GM21825 (cell line): ENCODE measurements around the gene C22orf31.
"Not testable (repeated sequence)": the region's sequence is repeated elsewhere in the genome, so short reads cannot be mapped to it uniquely, and the experiment has no call there.

Source experiments
- ATAC-seq: cut with Tn5 transposase; IDR thresholded peaks from one replicate; pipeline ENCODE4 v1.9.1; 2021; ENCODE audit warnings: mild to moderate bottlenecking, moderate library complexity; ENCODE audit not compliant: unreplicated experiment

C22orf31 gene

DNA sequence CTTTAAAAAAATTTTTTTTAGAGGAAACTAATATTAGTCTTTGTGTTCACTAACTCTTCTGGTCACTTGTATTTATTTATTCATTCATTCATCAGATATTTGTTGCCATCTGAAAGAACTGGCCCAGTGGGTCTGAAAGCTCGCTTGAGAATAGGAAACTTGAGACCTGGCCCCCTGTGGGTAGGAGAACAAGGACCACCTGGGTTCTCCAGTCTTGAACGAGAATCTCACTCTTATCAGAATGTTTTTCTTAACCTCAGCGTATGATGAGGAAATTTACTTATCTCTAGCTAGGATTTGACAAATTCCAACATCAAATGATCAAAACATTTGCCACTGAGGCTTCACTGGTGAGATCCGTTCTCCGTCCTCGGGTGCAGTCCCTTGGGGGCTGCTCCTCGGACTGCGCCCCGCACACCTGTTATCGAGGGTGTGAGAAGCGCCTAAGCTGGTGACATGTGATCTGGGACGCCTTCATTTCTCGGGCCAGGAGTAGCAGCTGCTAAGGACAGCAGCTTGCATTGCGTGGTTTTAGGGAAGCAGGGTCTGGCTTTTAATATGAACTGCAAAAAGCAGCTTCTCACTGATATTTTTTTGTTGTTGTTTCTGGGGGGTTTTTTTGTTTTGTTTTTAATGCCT is 6.3 kb downstream of the C22orf31 start:
- no peak for ATAC-seq

DNA sequence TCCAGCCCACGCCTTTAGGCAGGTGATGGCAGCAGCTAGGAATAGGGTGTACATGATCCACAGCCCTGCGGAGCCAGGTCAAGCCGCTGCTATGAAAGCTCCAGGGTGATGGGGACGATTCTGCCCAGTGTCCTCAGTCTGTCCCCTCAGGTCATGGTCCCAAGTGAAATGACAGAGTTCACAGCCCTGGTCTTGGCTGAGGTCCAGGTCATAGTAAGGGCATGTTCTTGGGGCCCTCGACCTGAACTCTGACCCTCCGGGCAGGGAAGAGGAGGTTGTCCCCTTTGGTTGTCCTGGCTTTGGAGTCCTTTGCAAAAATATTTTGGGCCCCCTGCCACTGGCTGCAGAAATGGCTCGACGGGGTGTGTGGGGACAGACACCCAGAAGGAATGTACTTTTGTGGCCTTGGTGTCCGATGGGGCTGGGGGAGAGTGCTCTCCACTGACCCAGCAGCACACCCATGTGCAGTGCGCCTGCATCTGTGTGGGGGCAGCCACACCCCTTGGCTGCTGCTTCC is 7.3 kb downstream of the C22orf31 start:
- ATAC-seq, result no peak

DNA sequence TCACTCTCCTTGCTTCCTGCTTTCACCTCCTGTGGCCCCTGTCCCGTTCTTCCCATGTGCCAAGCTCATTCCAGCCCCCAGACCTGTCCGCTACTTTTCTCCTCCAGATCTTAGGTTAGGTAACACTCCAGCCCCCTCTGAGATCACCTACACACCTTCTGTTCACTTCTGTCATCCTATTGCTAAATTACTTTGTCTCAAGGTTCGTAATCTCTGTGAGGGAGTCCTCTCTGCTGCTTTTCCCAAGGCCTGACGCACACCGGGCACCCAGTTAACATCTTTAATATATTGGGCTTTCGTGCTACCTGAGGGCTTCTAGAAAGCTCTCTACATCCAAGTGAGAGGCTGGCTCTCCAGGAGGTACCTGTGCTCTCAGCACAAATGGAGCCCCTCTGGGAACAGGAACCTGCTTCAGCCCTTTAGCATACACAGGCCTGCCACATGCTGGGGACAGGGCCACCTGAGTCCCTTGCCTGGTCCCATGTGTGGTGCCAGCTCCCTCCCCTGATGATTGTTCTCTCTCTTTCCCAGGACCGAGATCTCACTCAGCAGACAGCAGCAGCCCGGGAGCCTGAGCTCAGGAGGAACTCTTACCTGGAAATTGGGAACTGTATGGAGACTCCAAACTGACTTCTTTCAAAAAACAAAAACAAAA is 8.5 kb downstream of the C22orf31 start:
- ATAC-seq, result no peak

DNA sequence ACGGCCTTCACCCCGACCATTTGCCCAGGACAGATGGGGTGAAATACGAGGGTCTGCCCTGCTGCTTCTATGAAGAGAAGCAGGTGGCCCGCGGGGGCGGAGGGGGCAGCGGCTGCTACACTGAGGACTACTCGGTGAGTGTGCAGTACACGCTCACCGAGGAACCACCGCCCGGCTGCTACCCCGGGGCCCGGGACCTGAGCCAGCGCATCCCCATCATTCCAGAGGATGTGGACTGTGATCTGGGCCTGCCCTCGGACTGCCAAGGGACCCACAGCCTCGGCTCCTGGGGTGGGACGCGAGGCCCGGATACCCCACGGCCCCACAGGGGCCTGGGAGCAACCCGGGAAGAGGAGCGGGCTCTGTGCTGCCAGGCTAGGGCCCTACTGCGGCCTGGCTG is 11.2 kb downstream of the C22orf31 start:
- no peak for ATAC-seq

DNA sequence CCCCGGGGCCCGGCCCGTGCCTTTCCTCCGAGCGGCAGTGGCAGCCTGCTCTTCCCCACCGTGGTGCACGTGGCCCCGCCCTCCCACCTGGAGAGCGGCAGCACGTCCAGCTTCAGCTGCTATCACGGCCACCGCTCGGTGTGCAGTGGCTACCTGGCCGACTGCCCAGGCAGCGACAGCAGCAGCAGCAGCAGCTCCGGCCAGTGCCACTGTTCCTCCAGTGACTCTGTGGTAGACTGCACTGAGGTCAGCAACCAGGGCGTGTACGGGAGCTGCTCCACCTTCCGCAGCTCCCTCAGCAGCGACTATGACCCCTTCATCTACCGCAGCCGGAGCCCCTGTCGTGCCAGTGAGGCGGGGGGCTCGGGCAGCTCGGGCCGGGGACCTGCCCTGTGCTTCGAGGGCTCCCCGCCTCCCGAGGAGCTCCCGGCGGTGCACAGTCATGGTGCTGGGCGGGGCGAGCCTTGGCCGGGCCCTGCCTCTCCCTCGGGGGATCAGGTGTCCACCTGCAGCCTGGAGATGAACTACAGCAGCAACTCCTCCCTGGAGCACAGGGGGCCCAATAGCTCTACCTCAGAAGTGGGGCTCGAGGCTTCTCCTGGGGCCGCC is 11.9 kb downstream of the C22orf31 start:
- no peak for ATAC-seq

DNA sequence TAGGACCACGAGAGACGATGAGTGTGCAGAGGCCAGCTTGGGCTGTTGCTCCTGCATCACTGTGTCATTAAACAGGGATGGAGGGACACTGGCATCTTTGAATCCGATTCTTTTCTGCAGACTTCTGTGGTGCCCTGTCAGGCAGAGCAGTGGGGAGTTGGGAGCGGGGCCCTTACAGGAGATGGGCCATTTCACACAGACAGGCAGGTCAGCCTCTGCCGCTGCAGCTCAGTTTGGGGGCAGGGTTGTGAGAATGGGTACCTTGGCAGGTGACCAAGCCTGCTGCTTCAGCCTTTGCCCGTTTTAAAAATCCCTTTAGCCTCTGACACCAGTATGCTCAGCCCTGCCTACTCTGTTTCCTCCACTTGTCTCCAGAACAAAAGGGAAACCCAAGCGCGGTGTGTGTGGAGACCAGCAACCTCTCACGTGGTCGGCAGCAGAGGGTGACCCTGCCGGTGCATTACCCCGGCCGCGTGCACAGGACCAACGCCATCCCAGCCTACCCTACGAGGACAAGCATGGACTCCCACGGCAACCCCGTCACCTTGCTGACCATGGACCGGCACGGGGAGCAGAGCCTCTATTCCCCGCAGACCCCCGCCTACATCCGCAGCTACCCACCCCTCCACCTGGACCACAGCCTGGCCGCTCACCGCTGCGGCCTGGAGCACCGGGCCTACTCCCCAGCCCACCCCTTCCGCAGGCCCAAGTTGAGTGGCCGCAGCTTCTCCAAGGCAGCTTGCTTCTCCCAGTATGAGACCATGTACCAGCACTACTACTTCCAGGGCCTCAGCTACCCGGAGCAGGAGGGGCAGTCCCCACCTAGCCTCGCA is 12.6 kb downstream of the C22orf31 start:
- no peak for ATAC-seq

DNA sequence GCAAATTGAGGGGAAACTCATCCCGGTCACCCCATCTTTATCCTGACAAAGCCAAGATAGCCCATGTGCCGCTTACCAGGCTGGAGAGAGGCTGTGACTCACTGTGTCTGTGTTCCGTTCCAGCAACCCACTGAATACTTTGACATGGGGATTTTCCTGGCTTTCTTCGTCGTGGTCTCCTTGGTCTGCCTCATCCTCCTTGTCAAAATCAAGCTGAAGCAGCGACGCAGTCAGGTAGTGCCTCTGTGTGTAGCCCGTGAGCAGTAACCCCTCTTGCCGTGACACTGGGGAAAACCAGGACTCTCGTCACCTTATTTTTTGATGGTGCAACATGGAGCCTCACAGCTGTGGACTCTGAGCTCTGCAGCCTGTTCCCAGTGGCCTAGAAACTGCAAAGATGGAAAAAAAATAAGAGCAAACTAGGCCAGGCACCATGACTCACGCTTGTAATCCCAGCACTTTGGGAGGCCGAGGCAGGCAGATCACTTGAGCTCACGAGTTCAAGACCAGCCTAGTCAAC is 16.9 kb downstream of the C22orf31 start:
- no peak for ATAC-seq

DNA sequence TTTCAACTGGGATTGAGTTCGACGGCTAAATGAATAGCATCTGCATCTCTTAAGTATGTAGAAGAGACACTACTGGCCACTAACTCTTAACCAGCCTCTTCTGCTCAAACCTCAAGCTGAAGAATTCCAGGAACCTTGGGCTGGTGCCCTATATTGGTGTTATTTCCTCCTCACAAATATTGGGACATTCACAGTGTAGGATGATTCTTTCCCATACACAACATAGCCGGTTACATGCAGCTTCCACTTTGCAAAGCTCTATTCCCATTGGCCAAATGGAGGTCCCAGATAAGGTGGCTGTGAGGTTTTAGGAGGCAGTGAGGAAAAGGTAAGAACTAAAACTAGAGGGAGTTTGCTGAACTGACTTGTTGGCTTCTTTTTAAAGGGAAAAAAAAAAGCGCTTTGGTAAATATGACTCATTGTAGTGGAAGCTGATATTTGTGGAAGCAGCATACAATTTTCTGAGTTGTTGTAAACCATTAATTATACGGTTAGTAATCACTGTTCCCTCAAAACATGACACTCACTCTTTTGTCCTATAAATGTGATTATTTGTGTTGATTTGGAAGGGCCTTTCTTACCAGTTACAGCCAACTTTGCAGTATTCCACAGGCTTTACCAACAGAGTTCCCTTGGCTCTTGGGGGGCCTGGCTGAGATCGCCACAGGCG is 17.6 kb downstream of the C22orf31 start:
- no peak for ATAC-seq

DNA sequence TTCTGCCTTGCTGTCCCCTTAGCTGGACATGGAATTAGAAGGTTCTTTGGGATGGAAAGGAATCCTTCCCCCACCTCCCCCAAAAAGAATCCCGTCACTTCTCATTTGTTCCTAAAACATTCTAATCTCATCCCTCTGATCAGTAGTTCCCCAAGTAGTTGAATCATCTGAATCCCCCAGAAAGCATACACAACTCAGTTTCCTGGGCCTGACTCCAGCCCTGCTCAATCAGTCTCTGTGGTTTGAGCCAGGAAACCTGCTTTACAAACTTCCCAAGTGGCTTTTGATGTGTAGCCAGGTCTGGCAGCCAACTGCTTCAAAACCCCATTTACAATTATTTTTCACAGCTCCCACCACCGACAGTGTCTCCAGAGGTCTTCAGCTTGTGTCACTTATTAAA is 20.2 kb downstream of the C22orf31 start:
- ATAC-seq, result no peak

DNA sequence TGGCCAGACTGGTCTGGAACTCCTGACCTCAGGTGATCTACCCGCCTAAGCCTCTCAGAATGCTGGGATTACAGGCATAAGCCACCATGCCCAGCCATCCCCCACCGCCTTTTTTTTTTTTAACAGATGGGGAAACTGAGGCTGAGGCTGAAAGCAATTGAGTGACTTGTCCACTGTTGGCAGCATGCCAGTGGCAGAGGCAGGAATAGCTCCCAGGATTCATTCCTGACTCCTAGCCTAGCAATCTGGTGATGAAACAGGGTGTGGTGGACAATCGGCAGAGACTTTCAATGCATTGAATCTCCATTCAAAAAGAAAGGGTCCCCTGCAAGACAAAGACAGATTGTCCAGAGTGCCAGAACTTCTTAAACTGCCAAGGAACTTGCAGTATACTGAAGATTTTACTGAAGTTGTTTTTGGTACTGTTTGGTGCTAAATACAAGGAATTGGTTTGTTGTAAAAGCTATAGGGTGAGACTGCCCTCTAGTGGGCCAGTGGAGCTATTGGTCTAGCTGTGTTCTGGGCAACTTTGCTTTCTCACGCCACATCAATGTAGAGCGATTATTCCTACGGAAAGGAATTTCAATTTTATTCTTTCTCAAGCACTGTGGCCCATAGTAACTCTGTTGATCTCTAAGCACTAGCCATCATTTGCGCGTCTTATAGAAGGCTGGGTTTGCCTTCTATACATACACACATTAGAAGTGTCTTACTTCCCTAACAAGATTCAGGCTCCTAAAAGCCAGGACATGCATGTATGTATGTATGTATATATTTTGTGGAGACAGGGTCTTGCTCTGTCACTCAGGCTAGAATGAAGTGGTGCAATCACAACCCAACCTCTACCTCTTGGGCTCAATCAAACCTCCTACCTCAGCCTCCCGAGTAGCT is 21.0 kb downstream of the C22orf31 start:
- ATAC-seq, result no peak

DNA sequence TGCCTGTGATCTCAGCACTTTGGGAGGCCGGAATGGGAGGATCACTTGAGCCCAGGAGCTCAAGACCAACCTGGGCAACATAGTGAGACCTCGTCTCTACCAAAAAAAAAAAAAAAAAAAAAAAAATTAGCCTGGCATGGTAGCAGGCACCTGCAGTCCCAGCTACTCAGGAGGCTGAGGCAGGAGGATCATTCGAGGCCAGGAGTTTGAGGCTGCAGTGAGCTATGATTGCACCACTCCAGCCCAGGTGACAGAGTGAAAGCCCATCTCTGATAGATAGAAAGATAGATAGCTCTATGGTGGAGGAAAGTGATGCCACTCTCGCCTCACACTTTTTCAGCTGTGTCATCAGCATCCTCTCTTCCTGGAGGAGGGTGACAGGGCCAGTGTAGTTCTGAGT is 21.9 kb downstream of the C22orf31 start:
- not testable (repeated sequence) for ATAC-seq

DNA sequence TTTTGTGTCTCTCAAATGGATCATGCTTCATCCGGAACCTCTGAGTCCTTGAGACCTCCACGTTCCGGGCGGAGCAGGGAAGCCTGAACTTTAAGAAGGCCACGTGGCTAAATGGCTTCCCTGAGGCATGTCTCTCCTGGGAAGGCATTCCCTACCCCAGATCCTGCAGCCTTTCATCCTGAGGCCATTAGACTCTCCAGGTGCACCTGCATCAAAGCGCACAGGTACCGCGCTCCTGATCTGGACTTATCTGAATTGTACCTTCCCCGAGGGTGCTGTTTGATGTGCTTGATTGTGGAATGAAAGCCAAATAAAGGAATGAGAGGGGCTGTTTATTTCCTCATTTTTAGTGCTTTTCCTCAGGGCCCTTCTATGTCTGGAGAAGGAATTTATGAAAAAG is 22.5 kb downstream of the C22orf31 start:
- no peak for ATAC-seq

DNA sequence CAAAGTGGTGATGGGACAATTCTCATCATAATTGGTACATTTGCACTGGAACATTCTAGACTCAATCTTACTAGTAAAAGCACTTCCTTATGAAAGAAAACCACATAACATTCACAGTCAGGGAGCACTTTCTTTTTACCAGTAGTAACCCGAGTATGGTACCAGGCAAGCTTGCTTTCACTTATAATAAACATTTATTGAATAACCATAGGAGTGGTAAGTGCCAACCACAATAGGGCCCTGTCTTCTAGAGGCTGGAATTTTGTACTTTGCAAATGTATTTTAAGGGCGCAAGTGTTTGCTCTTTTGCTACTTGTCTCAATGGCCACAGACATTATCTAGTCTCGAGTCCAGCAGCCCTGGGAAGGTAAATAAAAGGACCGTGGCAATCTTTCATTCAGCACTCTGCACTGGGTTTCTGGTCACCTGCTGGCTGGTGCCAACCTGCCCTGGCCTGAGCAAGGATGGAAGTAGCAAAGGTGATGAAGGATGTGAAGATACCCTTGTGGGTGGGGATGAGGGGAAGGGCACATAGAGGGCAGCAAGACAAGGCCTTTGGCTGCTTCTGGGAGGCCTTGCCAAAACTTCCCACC is 24.2 kb downstream of the C22orf31 start:
- ATAC-seq, result no peak

DNA sequence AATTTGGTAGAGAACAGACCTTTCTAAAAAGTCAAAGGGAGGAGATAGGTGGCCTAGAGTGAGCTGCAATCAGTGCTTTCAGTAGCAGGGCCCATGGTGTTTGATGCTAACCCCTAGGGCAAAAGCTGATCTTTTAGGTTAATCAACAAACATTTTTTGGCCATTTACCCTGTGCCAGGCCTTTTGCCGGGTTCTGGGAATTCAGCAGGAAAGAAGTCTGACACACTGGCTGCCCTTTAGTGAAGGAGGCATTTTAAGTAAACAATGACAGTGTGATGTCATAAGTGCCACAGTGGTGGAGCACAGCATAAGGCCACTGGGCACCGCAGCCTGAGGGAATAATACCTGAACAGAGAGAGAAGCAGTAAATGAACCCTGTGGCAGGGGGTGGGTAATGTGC is 29.0 kb downstream of the C22orf31 start:
- ATAC-seq, result no peak

DNA sequence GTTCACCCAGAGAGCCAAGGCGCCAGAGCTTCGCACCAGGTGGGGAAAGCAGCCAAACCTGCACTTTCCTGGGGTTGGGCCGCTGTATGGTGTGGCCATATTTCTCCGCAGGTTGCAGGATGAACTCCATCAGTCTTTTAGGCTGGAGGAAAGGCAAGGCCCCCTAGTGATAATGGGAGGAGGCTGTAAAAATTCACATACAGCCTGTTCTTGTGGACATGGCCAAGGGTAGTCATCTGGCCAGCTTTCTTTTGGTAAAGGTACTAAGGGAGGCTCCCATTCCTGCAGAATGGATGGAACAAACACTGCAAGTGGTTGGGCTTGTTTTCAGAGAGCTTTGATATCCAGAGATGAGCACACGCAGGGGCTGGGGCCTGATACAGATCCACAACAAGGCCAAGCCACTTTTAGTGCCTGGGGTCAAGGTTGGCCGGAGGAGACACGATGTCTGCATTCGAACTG is 29.6 kb downstream of the C22orf31 start:
- ATAC-seq, result no peak

DNA sequence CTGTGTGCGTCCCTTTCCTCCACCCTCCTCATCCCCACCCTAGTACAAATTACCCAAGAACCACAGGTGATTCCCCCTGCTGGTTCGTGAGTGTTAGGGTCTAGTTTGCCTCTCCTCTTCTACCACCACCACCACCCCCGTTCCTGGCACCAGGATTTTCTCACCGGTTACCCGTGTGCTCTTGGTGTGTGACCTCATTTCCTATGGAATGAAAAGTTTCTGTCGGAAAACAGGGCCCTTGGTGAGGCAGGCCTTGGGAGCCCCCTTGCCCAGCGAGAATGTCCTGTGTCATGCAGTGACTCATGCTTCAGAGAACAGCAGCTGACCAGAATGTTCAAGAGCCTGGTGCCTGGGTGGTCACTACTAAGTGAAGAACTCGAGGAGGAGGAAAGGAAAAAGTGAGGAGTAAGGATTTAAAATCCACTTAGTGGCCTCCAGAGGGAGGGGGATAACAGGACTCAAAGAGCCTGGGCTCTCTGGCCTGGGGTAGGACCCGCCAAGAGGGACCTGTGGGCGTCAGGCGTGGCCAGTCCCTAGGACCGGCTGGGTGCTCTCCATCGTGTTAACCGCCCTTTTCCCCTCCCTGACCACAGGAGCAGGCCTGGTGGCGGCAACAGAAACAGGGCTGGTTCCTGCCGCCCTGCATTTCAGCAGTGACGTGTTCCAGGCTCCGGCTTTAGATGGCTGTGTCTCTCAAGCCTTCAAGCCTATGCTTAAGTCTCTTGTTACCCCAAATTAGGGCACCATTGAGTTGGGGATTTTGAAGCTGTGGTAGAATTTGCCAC is 30.2 kb downstream of the C22orf31 start:
- no peak for ATAC-seq

DNA sequence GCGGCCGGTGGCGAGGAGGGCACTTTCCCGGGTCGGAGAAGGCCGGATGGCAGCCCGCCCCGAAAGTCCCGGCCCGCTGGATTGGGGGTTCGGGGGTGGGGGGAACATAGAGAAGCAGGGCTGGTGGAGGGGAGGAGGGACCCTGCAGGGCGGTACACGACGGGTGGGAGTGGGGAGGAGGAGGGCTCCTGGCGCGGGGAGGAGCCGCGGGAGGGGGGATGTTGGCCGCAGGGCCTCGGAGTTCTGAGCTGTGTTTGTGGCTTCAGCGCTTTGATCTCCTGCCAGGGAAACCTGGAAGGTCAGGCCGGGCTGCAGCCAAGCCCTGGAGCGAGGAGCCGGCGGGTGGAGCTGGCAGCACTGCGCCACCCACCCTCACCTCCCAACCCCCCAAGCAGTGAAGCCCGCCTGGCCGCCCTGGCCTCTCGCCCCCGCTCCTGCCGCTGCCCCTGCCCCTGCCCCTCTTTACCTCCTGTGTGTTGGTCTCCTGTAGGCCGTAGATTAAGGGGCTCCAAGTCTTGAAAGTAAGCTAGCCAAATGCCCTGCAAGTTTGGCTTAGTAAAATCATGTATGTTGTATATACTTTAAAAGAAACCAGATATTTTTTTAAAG is 30.9 kb downstream of the C22orf31 start:
- ATAC-seq, result no peak
